Hepatocyte (in vitro differentiated cells): Measurements from ENCODE around the gene WDR54. TPM values are rescaled to one million over a fixed set of nuclear protein-coding genes. Genes with fewer than 3 reads are reported as not detected.

Source experiments
- DNase-seq: peaks from one replicate; pipeline ENCODE4 v3.0.0-alpha.2; 2016; ENCODE audit warnings: low spot score
- H2AFZ ChIP-seq: fragments of 200-600 bp; sonication (generic); 2 replicates; pipeline ENCODE4 v1.6.0; 2016; ENCODE audit warnings: antibody characterized with exemption, mild to moderate bottlenecking
- H3K27ac ChIP-seq: fragments of 200-600 bp; sonication (generic); 2 replicates; pipeline ENCODE4 v1.5.1; 2016; ENCODE audit warnings: mild to moderate bottlenecking
- H3K27me3 ChIP-seq: fragments of 200-600 bp; sonication (generic); 2 replicates; pipeline ENCODE4 v1.6.1; 2016
- H3K36me3 ChIP-seq: fragments of 200-600 bp; sonication (generic); replicated peaks from 2 replicates; pipeline ENCODE4 v1.5.1; 2016; ENCODE audit warnings: low read depth; ENCODE audit not compliant: insufficient read depth
- H3K4me1 ChIP-seq: fragments of 200-600 bp; sonication (generic); 2 replicates; pipeline ENCODE4 v1.5.1; 2016; ENCODE audit warnings: mild to moderate bottlenecking, moderate library complexity; ENCODE audit not compliant: insufficient read depth
- H3K4me2 ChIP-seq: fragments of 200-600 bp; sonication (generic); 2 replicates; pipeline ENCODE4 v1.6.0; 2016
- H3K4me3 ChIP-seq: fragments of 200-600 bp; sonication (generic); 2 replicates; pipeline ENCODE4 v1.5.1; 2016; ENCODE audit warnings: mild to moderate bottlenecking
- H3K79me2 ChIP-seq: fragments of 200-600 bp; sonication (generic); 2 replicates; pipeline ENCODE4 v1.6.0; 2017; ENCODE audit warnings: mild to moderate bottlenecking
- H3K9me2 ChIP-seq: fragments of 200-600 bp; sonication (generic); replicated peaks from 2 replicates; pipeline ENCODE4 v1.6.0; 2017; ENCODE audit warnings: mild to moderate bottlenecking; ENCODE audit not compliant: insufficient read depth
- H3K9me3 ChIP-seq: fragments of 200-600 bp; sonication (generic); 2 replicates; pipeline ENCODE4 v1.5.1; 2016; ENCODE audit warnings: low read depth, mild to moderate bottlenecking
- H4K20me1 ChIP-seq: fragments of 200-600 bp; sonication (generic); 2 replicates; pipeline ENCODE4 v1.6.0; 2016; ENCODE audit warnings: mild to moderate bottlenecking; ENCODE audit not compliant: insufficient read depth, poor library complexity, severe bottlenecking
- EZH2 ChIP-seq: fragments of 200-600 bp; sonication (generic); IDR thresholded peaks from 2 replicates; pipeline ENCODE4 v1.6.1; 2016; ENCODE audit warnings: antibody characterized with exemption, mild to moderate bottlenecking, borderline replicate concordance
- EZH2phosphoT487 ChIP-seq: fragments of 200-600 bp; sonication (generic); IDR thresholded peaks from one replicate; pipeline ENCODE4 v1.6.1; 2018; ENCODE audit warnings: antibody characterized with exemption, mild to moderate bottlenecking, low read depth, moderate library complexity; ENCODE audit not compliant: unreplicated experiment, severe bottlenecking
- WGBS: methylation state at CpG from one replicate; pipeline ENCODE4 v1.1.6; 2016; ENCODE audit warnings: low lambda C conversion rate; ENCODE audit errors: missing lambda C conversion rate; 5-methylcytosine and 5-hydroxymethylcytosine counted together
- polyA plus RNA-seq: library from polyadenylated mRNA; unstranded; fragments of >200 nt; fragmentation: Nextera tagmentation; extraction: Ambion mirVana; gene quantifications from 2 replicates; pipeline ENCODE4 v1.2.1, GENCODE V29; 2016
- total RNA-seq: library from RNA; depleted of rRNA; stranded (reverse); fragments of >200 nt; gene quantifications from 2 replicates; pipeline ENCODE4 v1.2.3, GENCODE V29; 2014
- TF ChIP-seq, protein P1 (sequence below): fragments of 200-600 bp; sonication (generic); IDR thresholded peaks from 2 replicates; pipeline ENCODE4 v1.5.1; 2016; ENCODE audit warnings: antibody characterized with exemption, mild to moderate bottlenecking; ENCODE audit not compliant: poor library complexity

Gene WDR54
- total and polyA plus RNA-seq, 2 experiments from 2014 or later: 6.2 to 22.6 TPM

- no peak overlapping the region for H3K4me3 ChIP-seq
- DNase-seq: no peak
- no peaks in the 10 kb centered on the region for H3K9me3 ChIP-seq
- no peak overlapping the region for H2AFZ ChIP-seq
- no peaks in the 10 kb centered on the region for H3K9me2 ChIP-seq
- H3K36me3 ChIP-seq: no peaks in the 10 kb centered on the region
- 89% methylated on average over 2 of the region's 2 CpGs for WGBS
- TF ChIP-seq EZH2phosphoT487 (no peak), EZH2 (no peak)
- TF ChIP-seq, protein P1, sequence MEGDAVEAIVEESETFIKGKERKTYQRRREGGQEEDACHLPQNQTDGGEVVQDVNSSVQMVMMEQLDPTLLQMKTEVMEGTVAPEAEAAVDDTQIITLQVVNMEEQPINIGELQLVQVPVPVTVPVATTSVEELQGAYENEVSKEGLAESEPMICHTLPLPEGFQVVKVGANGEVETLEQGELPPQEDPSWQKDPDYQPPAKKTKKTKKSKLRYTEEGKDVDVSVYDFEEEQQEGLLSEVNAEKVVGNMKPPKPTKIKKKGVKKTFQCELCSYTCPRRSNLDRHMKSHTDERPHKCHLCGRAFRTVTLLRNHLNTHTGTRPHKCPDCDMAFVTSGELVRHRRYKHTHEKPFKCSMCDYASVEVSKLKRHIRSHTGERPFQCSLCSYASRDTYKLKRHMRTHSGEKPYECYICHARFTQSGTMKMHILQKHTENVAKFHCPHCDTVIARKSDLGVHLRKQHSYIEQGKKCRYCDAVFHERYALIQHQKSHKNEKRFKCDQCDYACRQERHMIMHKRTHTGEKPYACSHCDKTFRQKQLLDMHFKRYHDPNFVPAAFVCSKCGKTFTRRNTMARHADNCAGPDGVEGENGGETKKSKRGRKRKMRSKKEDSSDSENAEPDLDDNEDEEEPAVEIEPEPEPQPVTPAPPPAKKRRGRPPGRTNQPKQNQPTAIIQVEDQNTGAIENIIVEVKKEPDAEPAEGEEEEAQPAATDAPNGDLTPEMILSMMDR: no peak
- no peak overlapping the region for H3K4me2 ChIP-seq
- H3K79me2 ChIP-seq: peaks cover 5% of the 10 kb centered on the region
- no peaks in the 10 kb centered on the region for H4K20me1 ChIP-seq
- no peaks in the 10 kb centered on the region for H3K27me3 ChIP-seq
- H3K27ac ChIP-seq: no peak overlapping the region
- no peaks in the 10 kb centered on the region for H3K4me1 ChIP-seq
Observed at GRCh38 chr2:74396149-74396548, 25.4 kb upstream of the WDR54 start.

- Histone ChIP-seq H3K4me2 (no peak overlapping the region), H3K27me3 (no peaks in the 10 kb centered on the region), H3K4me1 (no peaks in the 10 kb centered on the region), H3K27ac (no peak overlapping the region), H3K36me3 (no peaks in the 10 kb centered on the region), H3K9me2 (no peaks in the 10 kb centered on the region), H2AFZ (no peak overlapping the region), H4K20me1 (no peaks in the 10 kb centered on the region), H3K4me3 (no peak overlapping the region), H3K9me3 (no peaks in the 10 kb centered on the region), H3K79me2 (no peaks in the 10 kb centered on the region)
- TF ChIP-seq EZH2 (no peak), EZH2phosphoT487 (no peak)
- TF ChIP-seq, protein P1: peak; percentile 35
- no peak for DNase-seq
Observed at GRCh38 chr2:74399785-74400184, 21.7 kb upstream of the WDR54 start.

DNA sequence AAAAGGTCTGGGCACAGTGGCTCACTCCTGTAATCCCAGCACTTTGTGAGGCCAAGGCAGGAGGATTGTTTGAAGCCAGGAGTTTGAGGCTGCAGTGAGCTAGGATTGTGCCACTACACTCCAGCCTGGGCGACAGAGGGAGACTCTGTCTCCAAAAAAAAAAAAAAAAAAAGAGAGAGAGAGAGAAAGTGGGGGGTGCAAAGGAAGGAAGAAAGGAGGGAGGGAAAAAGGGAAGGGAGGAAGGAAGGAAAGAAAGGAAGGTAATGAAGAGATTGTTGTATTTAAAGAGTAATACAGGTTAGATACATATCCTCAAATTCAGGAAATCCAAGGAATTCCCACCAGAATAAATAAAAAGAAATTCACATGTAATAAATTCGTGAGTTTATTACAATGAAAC, 19.6 kb upstream of the WDR54 start:
- 63% methylated on average over 2 of the region's 2 CpGs for WGBS
- Histone ChIP-seq H3K4me3 (no peak overlapping the region), H3K27ac (no peak overlapping the region), H4K20me1 (no peaks in the 10 kb centered on the region), H2AFZ (no peak overlapping the region), H3K9me3 (no peaks in the 10 kb centered on the region), H3K36me3 (no peaks in the 10 kb centered on the region), H3K9me2 (no peaks in the 10 kb centered on the region), H3K27me3 (no peaks in the 10 kb centered on the region), H3K4me2 (no peak overlapping the region), H3K79me2 (no peaks in the 10 kb centered on the region), H3K4me1 (no peaks in the 10 kb centered on the region)
- no peak for DNase-seq
- TF ChIP-seq EZH2phosphoT487 (no peak), EZH2 (no peak)
- TF ChIP-seq, protein P1: no peak

DNA sequence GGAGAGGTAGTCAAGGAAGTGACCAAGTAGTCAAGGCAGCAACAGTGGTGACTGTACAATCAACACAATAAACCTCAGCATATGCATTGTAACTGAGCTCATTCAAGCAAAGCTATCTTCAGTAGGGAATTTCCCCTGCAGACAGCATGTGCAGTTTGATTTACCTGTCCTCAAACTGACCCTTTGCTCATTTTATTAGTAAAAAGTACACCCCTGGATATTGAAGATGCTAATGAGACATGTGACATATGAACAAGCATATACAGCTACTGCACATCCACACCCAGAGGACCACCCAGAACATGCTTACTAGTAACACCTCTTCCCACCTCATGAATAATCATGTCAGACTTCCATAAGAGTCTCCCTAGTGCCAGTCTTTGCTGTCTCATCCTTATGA, 15.5 kb upstream of the WDR54 start:
- TF ChIP-seq, protein P1: no peak
- TF ChIP-seq EZH2phosphoT487 (no peak), EZH2 (no peak)
- Histone ChIP-seq H3K4me2 (no peak overlapping the region), H3K79me2 (no peaks in the 10 kb centered on the region), H3K4me3 (no peak overlapping the region), H4K20me1 (no peaks in the 10 kb centered on the region), H3K4me1 (no peaks in the 10 kb centered on the region), H3K9me2 (no peaks in the 10 kb centered on the region), H3K36me3 (no peaks in the 10 kb centered on the region), H3K27ac (no peak overlapping the region), H3K9me3 (no peaks in the 10 kb centered on the region), H3K27me3 (no peaks in the 10 kb centered on the region), H2AFZ (no peak overlapping the region)
- DNase-seq: no peak
